ENCODE measurements around the gene APOL6.

Gene APOL6

DNA sequence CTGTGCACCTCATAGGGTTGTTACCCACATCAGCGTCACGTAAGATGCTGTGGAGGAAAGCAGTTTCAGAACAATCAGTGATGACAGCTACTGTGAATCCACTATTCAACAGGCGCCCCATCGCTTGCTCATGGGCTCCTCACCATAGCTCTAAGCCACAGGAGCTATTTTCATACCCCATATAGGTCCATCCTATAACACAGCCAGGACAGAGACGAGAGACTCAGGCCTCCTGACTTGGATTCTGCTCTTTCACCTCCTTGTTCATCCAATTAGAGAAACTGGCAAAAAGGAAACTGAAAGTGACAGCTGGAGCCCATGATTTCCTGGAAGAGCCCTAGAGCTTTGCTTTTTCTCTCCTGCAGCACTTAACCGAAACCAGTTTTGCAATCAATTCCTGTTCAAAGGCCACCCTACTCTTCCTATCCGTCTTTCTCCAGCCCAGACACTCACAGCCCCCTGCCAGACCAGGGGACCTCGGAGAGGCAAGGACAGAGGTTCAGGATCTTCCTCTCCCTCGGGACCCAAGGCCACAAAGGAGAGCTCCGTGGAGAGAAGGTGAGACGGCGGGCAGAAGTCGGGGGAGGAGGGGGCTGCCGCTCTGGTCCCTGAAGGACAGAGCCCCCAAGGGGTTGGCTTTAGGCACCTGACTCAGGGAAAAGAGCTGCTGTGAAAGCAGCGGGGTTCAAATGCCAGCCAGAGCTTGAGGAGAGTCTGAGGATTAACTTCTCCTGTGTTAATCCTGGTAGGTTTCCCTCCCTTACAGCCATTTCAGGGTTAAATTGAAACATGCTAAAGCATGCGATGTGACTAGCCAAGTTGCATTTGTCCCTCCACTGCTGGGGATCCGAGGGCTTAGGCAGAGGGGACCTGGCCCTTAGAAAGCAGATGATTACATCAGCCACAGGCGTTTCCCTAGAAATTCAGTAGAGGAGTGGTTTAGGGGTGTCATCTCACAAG is at the start of gene APOL6:
Gene APOL6 (plus strand): TSS at position 381 of the 960 bp plus-strand sequence. CDS start 7,980 bp downstream, outside the sequence.
- DNase-seq = no peak

DNA sequence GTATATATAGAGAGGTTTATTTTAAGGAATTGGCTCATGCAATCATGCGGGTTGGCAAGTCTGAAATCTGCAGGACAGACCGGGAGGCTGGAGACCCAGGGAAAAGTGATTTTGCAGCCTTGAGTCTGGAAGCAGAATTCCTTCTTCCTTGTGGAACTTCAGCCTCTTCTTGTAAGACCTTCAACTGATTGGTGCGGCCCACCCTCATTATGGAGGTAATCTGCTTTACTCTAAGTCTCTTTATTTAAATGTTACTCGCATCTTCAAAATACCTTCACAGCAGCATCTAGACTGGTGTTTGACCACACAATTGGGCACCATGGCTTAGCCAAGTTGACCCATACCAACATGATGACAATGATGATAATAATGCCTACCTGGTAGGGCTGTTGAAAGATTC is 48.9 kb upstream of the APOL6 start:
- no peak for DNase-seq

DNA sequence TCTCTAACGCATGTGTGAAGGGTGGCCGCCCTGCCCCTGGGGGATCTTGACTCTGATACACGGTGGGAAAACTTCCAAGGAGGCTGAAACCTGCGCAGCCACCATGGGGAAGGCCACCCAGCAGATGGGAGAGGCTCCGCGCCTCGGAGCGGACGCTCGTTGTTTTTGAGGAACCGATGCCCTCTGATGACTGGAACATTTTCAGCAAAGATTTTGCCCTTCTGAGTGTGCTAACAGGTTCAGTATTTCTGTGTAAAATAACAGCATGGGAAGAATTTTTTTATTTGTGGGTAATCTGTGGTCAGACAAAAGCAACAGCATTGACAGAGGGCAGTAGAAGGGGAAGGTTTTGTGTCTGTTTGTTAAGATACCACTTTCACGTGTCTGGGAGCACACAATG is 47.8 kb upstream of the APOL6 start:
- no peak for DNase-seq

DNA sequence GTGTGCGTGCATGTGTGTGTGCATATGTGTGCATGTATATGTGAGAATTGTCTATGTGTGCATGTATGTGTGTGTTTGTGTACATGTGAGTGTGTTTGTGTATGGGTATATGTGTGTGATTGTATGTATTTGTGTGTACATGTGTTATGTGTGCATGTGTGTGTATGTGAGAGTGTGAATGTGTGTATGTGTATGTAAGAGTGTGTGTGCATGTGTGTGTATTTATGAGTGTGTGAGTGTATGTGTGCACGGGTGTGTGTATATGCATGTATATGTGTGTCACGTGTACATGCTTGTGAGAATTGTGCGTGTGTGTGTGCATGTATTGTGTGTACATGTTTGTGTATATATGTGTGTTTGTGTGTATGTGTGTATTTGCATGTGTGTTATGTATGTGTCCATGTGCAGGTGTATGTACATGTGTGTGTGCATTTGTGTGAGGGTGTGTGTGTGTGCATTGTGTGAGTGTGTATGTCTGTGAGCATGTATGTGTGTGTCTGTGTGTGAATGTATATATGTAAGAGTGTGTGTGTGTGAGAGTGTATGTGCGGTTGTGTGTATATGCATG is 47.1 kb upstream of the APOL6 start:
- no peak for DNase-seq

DNA sequence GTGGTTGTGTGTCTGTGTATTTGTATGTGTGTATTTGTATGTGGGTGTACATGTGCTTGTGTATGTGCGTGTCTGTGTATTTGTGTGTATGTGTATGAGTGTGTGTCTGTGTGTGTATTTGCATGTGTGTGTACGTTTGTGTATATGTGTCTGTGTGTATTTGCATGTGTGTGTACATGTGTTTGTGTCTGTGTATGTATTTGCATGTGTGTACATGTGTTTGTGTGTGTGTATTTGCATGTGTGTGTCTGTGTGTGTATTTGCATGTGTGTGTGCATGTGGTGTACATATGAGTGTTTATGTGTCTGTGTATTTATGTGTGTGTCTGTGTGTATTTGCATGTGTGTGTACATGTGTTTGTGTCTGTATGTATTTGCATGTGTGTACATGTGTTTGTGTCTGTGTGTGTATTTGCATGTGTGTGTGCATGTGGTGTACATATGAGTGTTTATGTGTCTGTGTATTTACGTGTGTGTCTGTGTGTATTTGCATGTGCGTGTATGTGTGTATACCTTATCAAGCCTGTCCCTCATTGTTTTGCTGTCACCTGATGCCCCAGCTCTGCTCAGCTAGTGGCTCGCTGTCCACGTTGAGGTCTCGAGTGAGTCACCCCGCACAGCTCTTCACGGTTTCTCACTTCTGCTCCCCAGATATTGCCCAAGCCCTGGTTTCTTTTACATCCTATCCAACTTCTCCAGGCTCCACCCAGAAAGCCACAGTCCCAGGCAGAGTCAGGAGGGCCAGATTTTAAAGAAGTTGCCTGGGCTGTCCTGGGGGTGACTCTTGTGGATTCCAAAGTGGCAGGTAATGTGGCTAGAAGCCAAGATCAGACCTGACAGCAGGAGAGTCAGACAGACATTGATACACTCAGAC is 46.3 kb upstream of the APOL6 start:
- no peak for DNase-seq

DNA sequence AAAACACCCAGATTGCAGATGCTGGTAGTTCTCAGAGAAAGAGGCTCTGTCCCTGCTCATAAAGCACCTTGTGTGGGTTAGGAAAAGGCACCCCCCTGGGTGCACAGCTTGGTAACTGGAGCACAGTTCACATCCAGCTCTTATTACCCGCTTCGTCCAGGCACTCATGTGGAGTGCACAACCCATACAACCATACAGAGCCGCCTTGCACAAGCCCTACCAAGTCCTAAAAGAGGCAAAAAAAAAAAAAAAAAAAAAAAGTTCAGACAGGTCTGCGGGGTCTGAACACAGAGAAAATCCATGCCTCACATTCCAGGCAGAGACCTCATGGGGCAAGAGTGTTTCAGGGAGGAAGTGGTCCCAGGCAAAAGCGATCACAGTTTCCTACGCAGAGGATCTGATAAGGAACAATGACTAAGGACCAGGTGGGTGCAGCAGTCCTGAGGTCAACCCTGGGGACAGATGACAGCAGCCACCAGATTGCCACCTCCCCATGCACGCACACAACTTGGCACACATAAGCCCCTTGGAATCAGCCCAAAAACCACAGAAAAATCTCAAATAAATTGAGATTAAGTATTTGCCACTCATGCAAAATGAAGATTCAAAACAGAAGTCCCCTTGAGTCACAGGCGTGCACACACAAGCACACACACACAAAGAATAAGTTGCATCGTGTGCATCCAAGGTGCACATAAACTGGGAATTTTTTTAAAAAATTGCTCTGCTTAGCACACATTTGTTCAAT is 43.5 kb upstream of the APOL6 start:
- DNase-seq = no peak

DNA sequence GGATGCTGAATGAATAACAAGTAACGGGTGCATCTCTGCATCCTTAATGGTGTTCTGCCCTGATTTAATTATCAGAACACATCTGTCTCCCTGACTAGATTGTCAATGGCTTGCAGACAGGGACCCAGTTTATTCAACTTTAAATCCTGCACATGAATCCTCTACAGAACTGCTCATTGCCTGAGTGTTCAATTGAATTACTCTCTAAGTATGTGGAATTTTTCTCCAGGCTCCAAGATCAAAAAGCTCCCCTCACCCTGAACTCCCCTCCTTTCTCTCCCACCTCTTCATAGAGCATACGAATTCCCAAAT is 42.9 kb upstream of the APOL6 start:
- no peak for DNase-seq

- no peak for DNase-seq
Observed at GRCh38 chr22:35605851-35606481, 42.3 kb upstream of the APOL6 start.

DNA sequence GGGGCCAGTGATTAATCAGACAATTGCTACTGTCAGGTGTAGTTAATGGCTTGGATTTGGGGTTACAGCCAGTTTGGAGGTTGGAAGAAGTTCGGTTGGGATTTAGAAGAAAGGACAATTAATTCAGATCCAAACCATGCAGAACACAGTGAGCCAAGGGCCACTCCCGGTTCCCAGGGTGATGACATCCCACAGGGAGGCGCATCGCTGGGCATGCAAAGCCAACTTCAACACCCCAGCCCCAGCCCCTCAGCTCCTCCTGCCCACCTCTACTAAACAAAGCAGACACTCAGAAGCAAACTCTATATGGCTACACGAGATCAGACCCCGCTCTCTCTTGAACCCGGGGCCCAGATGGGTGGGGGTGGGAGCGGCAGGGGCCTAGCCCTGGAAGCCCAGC is 41.3 kb upstream of the APOL6 start:
- no peak for DNase-seq

DNA sequence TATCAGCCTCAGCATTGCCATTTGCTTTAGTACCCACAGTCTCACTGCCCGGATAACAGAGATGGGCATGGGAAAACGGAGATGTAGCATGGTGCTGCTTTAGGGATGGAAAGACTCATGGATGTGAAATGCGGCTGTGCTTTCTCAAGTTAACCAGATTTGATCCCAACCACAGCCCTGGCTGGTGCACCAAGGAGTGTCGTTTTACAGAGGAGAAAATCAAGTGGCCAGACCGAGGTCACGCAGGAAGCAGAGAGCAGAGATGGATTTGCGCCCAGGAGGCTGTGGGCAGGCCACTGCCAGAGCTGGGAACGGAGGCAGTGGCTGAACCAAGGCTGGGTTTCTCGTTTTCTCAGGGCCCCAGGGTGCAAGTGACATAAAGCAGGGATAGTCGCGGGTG is 40.2 kb upstream of the APOL6 start:
- no peak for DNase-seq

DNA sequence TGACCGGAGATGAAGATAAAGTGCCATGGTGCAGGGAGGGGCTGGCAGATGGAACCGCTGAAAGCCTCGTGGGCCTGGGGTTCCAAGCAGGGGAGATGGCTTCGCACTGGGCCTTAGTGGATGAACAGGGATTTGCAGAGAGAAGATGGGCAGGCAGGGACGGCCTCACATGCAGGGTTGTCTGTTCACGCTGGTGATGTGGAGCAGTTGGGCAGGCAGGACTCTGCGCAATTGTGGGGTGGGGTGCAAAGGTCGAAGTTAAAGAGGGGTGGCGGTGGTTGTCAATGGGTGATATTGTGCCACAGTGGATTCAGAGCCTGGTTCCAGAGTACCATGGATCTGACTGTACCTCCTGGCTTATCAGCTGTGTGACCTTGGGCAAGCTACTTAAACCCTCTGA is 39.0 kb upstream of the APOL6 start:
- no peak for DNase-seq

DNA sequence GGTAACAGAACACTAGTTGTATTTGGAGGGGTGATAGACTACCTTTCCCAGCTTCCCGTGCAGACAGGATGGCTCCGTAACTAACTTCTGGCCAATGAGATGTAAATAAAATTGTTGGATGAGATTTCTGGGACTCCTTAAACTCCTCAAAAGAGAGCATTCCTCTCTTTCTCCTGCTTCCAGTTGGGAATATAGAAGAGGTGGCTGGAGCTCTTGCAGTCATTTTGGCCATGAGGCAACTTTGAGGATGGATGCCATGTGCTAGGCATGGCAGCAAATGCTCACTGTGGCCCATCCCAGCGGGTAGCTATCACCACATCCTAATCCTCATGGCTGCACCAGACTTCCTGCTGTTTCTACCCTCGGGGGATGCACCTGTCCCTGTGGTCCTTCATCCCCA is 38.5 kb upstream of the APOL6 start:
- no peak for DNase-seq

- no peak for DNase-seq
Observed at GRCh38 chr22:35610741-35611140, 37.5 kb upstream of the APOL6 start.

DNA sequence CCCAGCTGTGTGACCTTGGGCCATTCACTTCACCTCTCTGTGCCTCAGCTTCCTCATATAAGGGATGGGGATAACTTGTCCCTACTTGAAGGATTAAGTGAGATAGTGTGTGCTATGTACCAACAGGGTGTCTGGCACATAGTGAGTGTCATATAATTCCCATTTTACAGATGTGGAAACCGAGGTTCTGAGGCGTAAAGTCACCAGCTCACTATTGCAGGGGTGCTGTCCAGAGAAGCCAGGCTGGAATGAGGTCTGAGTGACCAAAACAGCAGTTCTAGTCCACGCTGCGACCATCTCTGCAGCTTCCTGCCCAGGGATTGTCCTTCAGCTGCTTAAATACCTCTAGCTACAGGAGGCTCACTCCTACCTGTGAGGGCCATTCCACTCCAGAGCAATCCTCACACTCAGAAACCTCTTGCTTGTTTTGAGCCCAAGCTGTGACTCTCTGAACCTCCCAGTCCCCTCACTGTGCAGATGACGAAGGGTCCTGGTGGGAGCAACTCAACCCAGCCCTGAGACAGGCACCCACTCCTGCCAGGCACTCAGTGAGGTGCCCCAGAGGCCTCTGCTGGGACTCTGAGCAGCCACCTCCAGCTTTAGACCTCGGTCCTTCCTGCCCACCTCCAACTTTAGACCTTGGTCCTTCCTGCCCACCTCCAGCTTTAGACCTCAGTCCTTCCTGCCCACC is 36.9 kb upstream of the APOL6 start:
- no peak for DNase-seq

GRCh38 chr22:35611891-35612576 is 36.2 kb upstream of the APOL6 start:
- DNase-seq = no peak

DNA sequence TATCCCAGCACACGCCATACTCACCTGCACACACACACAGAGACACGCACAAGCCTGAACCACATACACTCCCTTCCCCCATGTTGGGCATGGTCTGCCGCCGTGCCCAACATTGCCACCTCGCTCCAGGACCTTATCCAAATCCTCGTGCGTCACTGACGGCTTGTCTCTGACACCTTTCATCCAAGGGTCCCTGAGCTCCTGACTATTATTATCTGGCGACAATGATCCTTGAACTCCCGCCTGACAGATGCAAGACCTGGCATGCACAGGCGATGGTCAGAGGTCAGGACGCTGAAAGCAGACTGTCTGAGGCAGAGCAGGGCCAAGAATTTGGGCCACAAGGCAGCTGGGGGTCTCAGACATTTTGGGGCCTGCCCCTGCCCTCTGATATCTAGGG is 35.3 kb upstream of the APOL6 start:
- no peak for DNase-seq

DNA sequence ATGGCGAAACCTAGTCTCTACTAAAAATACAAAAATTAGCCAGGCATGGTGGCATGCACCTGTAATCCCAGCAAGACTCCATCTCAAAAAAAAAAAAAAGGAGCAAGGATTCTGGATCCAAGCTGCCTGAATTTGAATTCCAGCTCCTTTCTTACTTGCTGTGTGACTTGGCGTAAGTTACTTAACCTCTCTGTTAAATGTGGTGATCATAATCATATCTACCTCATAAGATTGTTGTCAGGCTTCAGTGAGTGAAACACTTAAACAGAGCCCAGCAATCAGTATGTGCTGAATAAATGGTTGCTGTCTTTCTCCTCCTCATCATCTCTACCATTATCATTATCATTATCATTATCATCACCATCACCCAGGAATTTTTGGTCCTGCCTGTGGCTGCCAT is 33.8 kb upstream of the APOL6 start:
- no peak for DNase-seq

DNA sequence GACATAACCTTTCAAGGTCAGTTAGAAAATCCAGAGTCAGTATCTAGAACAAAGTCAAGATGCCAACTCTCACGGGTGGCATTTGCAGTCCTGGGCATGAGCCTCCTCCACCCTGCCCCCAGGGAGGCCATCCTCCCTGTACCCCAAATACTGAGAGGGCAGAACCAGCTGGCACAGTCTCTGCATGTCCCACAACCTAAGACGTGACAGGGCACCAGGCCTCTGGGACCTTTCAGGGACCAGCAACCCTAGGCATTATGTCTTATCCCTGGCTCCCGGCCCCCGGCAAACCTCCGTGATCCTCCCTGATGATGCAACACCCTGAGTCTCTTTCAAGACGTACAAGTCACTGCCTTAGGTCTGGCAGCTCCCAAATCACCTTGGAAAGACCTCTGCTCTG is 33.1 kb upstream of the APOL6 start:
- DNase-seq = no peak

GRCh38 chr22:35616043-35616442 is 32.2 kb upstream of the APOL6 start:
- no peak for DNase-seq

DNA sequence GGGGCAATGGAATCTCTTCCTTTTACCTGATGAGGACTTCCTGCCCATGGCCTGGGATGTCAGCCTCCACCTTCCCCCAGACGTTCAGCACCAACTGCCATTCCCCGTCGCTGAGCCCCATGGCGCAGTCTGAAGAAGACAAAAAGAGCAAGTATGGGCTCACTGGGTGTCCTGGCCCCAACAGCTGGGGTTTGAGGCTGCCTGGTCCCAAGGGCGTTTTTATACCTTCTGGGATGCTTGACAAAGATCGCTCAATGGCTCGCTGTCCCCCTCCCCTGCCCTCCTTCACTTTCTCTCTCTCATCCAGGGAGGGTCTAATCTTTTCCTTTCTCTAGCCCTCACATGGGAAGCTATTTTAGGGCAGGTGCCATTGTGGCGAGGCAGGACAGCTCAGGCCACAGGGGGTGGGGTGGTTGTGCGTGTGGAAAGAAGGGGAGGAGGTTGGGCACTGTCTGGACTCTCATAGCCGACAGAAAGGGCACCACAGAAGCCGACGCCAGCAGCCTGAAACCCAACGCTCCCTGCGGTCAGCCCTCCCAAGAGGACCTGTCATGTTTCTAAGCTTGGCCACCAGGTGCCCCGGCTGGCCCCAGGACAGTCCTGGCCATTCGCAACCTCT is 31.0 kb upstream of the APOL6 start, which contains the start of gene MB:
Gene MB (minus strand): TSS at position 193 of the 619 bp plus-strand sequence. CDS start 72 bp downstream, at position 121.
- no peak for DNase-seq
